Peyer's patch (tissue), 4 donors: ENCODE measurements around the gene ZNF142. TPM values are rescaled to one million over a fixed set of nuclear protein-coding genes. Genes with fewer than 3 reads are reported as not detected.

ENCODE experiments used
- DNase-seq, 3 donors: peaks; one replicate each; pipeline ENCODE4 v3.0.0-alpha.2; 2017 to 2019
- H3K27ac ChIP-seq, 4 donors: fragments of 200-600 bp; sonication (generic); one replicate each; pipeline ENCODE4 v1.5.1; 2016 to 2019
- H3K27me3 ChIP-seq, 2 donors: fragments of 200-600 bp; sonication (generic); one replicate each; pipeline ENCODE4 v1.5.1; 2019
- H3K36me3 ChIP-seq, 3 donors: fragments of 200-600 bp; sonication (generic); one replicate each; pipeline ENCODE4 v1.5.1; 2016 to 2019
- H3K4me1 ChIP-seq, 4 donors: fragments of 200-600 bp; sonication (generic); one replicate each; pipeline ENCODE4 v1.5.1; 2016 to 2019
- H3K4me3 ChIP-seq, 4 donors: fragments of 200-600 bp; sonication (generic); 1 replicate in 3 of 4; 2 replicates in 1 of 4; pipeline ENCODE4 v1.5.1; 2016 to 2019; ENCODE audit warnings: mild to moderate bottlenecking in 1 of 4
- H3K9me3 ChIP-seq, 4 donors: fragments of 200-600 bp; sonication (generic); one replicate each; pipeline ENCODE4 v1.5.1; 2016 to 2019; ENCODE audit warnings: mild to moderate bottlenecking in 1 of 4
- CTCF ChIP-seq, 6 experiments: fragments of 450-650 bp in 4 of 6; fragments of 200-600 bp in 2 of 6; sonication (generic) in 1 of 6; IDR thresholded peaks; one replicate each; pipeline ENCODE4 v1.5.1; 2017 to 2019; ENCODE audit warnings: antibody characterized with exemption in 6 of 6, mild to moderate bottlenecking in 3 of 6, moderate library complexity in 1 of 6
- POLR2A ChIP-seq, 2 donors: fragments of 450-650 bp; IDR thresholded peaks; one replicate each; pipeline ENCODE4 v1.5.1; 2017; ENCODE audit warnings: antibody characterized with exemption in 2 of 2, mild to moderate bottlenecking in 2 of 2, moderate library complexity in 2 of 2
- small RNA-seq, 2 donors: library from RNA; depleted of rRNA; stranded (forward); fragments of <200 nt; gene quantifications; one replicate each; pipeline ENCODE3, GENCODE V24; 2016
- total RNA-seq, 4 donors: library from RNA; depleted of rRNA; stranded (reverse); fragments of >200 nt; gene quantifications; one replicate each; pipeline ENCODE4 v1.1.0, GENCODE V29; 2016

ZNF142 gene
- total RNA-seq, 4 donors from 2014 or later = 18.2 to 42.7 (median 26.6) TPM

- H3K27ac ChIP-seq = peak within 1 kb of the TSS in 1 of 4 donors; percentile 51
- H3K27me3 ChIP-seq = no peaks in the 10 kb centered on the region
- no peaks in the 10 kb centered on the region for H3K36me3 ChIP-seq
- peaks cover 0 to 10% (median 0%) of the 10 kb centered on the region in 4 donors for H3K4me1 ChIP-seq
- H3K9me3 ChIP-seq = no peaks in the 10 kb centered on the region
- DNase-seq = no peak
- peak within 1 kb of the TSS in 1 of 4 donors; percentile 33 for H3K4me3 ChIP-seq
- TF ChIP-seq CTCF (IDR thresholded peaks at IDR 0.05) (no peak), POLR2A (IDR thresholded peaks at IDR 0.05) (no peak)
These were observed 51.8 kb downstream of the ZNF142 start, which contains the start of gene PLCD4 for GRCh38 chr2:218607436-218608115. Gene PLCD4, plus strand, starts transcription at chr2:218607899. Its CDS starts 7,841 bp downstream, at chr2:218615740.

GRCh38 chr2:218605432-218605831 lies 54.0 kb downstream of the ZNF142 start:
- no peaks in the 10 kb centered on the region for H3K36me3 ChIP-seq
- no peaks in the 10 kb centered on the region for H3K27me3 ChIP-seq
- DNase-seq = no peak
- no peak overlapping the region for H3K27ac ChIP-seq
- no peak for TF ChIP-seq POLR2A (IDR thresholded peaks at IDR 0.05)
- H3K9me3 ChIP-seq = no peaks in the 10 kb centered on the region
- peaks cover 0 to 10% (median 0%) of the 10 kb centered on the region in 4 donors for H3K4me1 ChIP-seq
- H3K4me3 ChIP-seq = no peak overlapping the region

Small RNAs within 50 kb of the gene (small RNA-seq; reads per million reads assigned to genes)
- gene RNU6-136P = 0 reads per million in 2 donors

Other genes with a start within 250 kb of the ZNF142 start
- 1,000 to 10,000 TPM in 1 of 4 donors, 100 to 1,000 TPM in 3; 189 to 1,274 (median 741) TPM for gene VIL1, start 240.5 kb downstream of the ZNF142 start, total RNA-seq
- 10 to 100 TPM; 12.6 to 44.6 (median 21.8) TPM for gene USP37, start 91.3 kb downstream of the ZNF142 start, total RNA-seq
- gene CNOT9, start 90.8 kb downstream of the ZNF142 start, total RNA-seq = 10 to 100 TPM; 27.2 to 54.2 (median 51.5) TPM
- gene PLCD4, start 51.7 kb downstream of the ZNF142 start, total RNA-seq = 1 to 10 TPM in 3 of 4 donors, not detected in 1; 1.5 to 9.9 (median 3.6) TPM
- 100 to 1,000 TPM in 1 of 4 donors, 10 to 100 TPM in 3; 22.2 to 155 (median 39.9) TPM for gene BCS1L, start 60 bp upstream of the ZNF142 start, total RNA-seq
- gene RNF25, start 12.4 kb upstream of the ZNF142 start, total RNA-seq = 10 to 100 TPM in 3 of 4 donors, 1 to 10 TPM in 1; 9.5 to 23.7 (median 18.6) TPM
- gene STK36, start 12.5 kb upstream of the ZNF142 start, total RNA-seq = 10 to 100 TPM; 25.6 to 82.7 (median 63.6) TPM
- gene TTLL4, start 51.2 kb upstream of the ZNF142 start, total RNA-seq = 10 to 100 TPM; 14.9 to 48.4 (median 45.1) TPM
- gene CYP27A1, start 122.5 kb upstream of the ZNF142 start, total RNA-seq = 100 to 1,000 TPM in 3 of 4 donors, 10 to 100 TPM in 1; 68.5 to 277 (median 168) TPM
- not detected for gene PRKAG3, start 172.2 kb upstream of the ZNF142 start, total RNA-seq
- not detected for gene WNT6, start 200.2 kb upstream of the ZNF142 start, total RNA-seq
- gene WNT10A, start 221.2 kb upstream of the ZNF142 start, total RNA-seq = 1 to 10 TPM in 1 of 4 donors, under 1 TPM in 1, not detected in 2; 0.27 to 2.5 TPM